ENCODE data around the gene XPO6.

Gene XPO6

GRCh38 chr16:28187595-28188004 lies 24.2 kb downstream of the XPO6 start:
- DNase-seq (ENCODE audit: extremely low spot score) = no peak
- ChIA-PET CTCF (no interaction called here), POLR2A (no interaction called here)
- TF ChIP-seq ZNF384 (IDR thresholded peaks at IDR 0.05) = no peak
- TF ChIP-seq ARNT (IDR thresholded peaks at IDR 0.05) = no peak
- no peak for TF ChIP-seq HDGF (IDR thresholded peaks at IDR 0.05; ENCODE audit: borderline replicate concordance)
- TF ChIP-seq TARDBP (IDR thresholded peaks at IDR 0.05) = no peak
- no peak for TF ChIP-seq PKNOX1 (IDR thresholded peaks at IDR 0.05)
- no peak for TF ChIP-seq ELF4 (IDR thresholded peaks at IDR 0.05)
- no peak for TF ChIP-seq CTBP1 (IDR thresholded peaks at IDR 0.05; ENCODE audit: borderline replicate concordance)
- no peak for TF ChIP-seq FOXM1 (IDR thresholded peaks at IDR 0.05; ENCODE audit: borderline replicate concordance)

- POLR2A ChIA-PET = no interaction called here
Measured at GRCh38 chr16:28186752-28187151, 25.0 kb downstream of the XPO6 start.

GRCh38 chr16:28185696-28186095 lies 26.1 kb downstream of the XPO6 start:
- DNase-seq (ENCODE audit: extremely low spot score) = no peak
- POLR2A ChIA-PET = no interaction called here
- no peak for TF ChIP-seq CTBP1 (IDR thresholded peaks at IDR 0.05; ENCODE audit: borderline replicate concordance)
- TF ChIP-seq ZNF384 (IDR thresholded peaks at IDR 0.05) = no peak
- no peak for TF ChIP-seq LEF1 (IDR thresholded peaks at IDR 0.05; ENCODE audit: borderline replicate concordance)
- no peak for TF ChIP-seq FOXA1 (IDR thresholded peaks at IDR 0.05)
- no peak for TF ChIP-seq FOXM1 (IDR thresholded peaks at IDR 0.05; ENCODE audit: borderline replicate concordance)
- TF ChIP-seq ELF4 (IDR thresholded peaks at IDR 0.05) = no peak
- TF ChIP-seq PKNOX1 (IDR thresholded peaks at IDR 0.05) = no peak
- no peak for TF ChIP-seq BHLHE40 (IDR thresholded peaks at IDR 0.05; ENCODE audit: borderline replicate concordance)
- TF ChIP-seq L3MBTL2 (conservative IDR thresholded peaks at IDR 0.05) = no peak
- TF ChIP-seq NFRKB (IDR thresholded peaks at IDR 0.05) = no peak
- TF ChIP-seq HDGF (IDR thresholded peaks at IDR 0.05; ENCODE audit: borderline replicate concordance) = no peak
- no peak for TF ChIP-seq SUZ12 (IDR thresholded peaks at IDR 0.05)
- TF ChIP-seq ARNT (IDR thresholded peaks at IDR 0.05) = no peak
- no peak for TF ChIP-seq SP1 (IDR thresholded peaks at IDR 0.05)
- no peak for TF ChIP-seq FOXK2 (IDR thresholded peaks at IDR 0.05)
- no peak for TF ChIP-seq TARDBP (IDR thresholded peaks at IDR 0.05)
- CTCF ChIA-PET = no interaction called here

More at GRCh38 chr16:28186752-28187151, 25.0 kb downstream of the XPO6 start:
- DNase-seq (ENCODE audit: extremely low spot score) = no peak
- CTCF ChIA-PET = no interaction called here
- TF ChIP-seq SP1 (IDR thresholded peaks at IDR 0.05) = no peak
- TF ChIP-seq FOXK2 (IDR thresholded peaks at IDR 0.05) = no peak
- no peak for TF ChIP-seq HDGF (IDR thresholded peaks at IDR 0.05; ENCODE audit: borderline replicate concordance)
- no peak for TF ChIP-seq NFRKB (IDR thresholded peaks at IDR 0.05)
- no peak for TF ChIP-seq ZNF384 (IDR thresholded peaks at IDR 0.05)
- no peak for TF ChIP-seq TARDBP (IDR thresholded peaks at IDR 0.05)
- TF ChIP-seq LEF1 (IDR thresholded peaks at IDR 0.05; ENCODE audit: borderline replicate concordance) = no peak
- TF ChIP-seq L3MBTL2 (conservative IDR thresholded peaks at IDR 0.05) = no peak
- TF ChIP-seq ELF4 (IDR thresholded peaks at IDR 0.05) = no peak
- no peak for TF ChIP-seq FOXM1 (IDR thresholded peaks at IDR 0.05; ENCODE audit: borderline replicate concordance)
- no peak for TF ChIP-seq CTBP1 (IDR thresholded peaks at IDR 0.05; ENCODE audit: borderline replicate concordance)
- TF ChIP-seq BHLHE40 (IDR thresholded peaks at IDR 0.05; ENCODE audit: borderline replicate concordance) = no peak

GRCh38 chr16:28184625-28185024 lies 27.1 kb downstream of the XPO6 start:
- POLR2A ChIA-PET = no interaction called here

GRCh38 chr16:28183930-28184329 lies 27.8 kb downstream of the XPO6 start:
- TF ChIP-seq CTBP1 (IDR thresholded peaks at IDR 0.05; ENCODE audit: borderline replicate concordance) (no peak), TARDBP (IDR thresholded peaks at IDR 0.05) (no peak), PKNOX1 (IDR thresholded peaks at IDR 0.05) (no peak), BHLHE40 (IDR thresholded peaks at IDR 0.05; ENCODE audit: borderline replicate concordance) (no peak), SUZ12 (IDR thresholded peaks at IDR 0.05) (no peak), FOXA1 (IDR thresholded peaks at IDR 0.05) (no peak), ELF4 (IDR thresholded peaks at IDR 0.05) (no peak), ZNF384 (IDR thresholded peaks at IDR 0.05) (no peak), HDGF (IDR thresholded peaks at IDR 0.05; ENCODE audit: borderline replicate concordance) (no peak), L3MBTL2 (conservative IDR thresholded peaks at IDR 0.05) (no peak), FOXM1 (IDR thresholded peaks at IDR 0.05; ENCODE audit: borderline replicate concordance) (no peak), NFRKB (IDR thresholded peaks at IDR 0.05) (no peak), FOXK2 (IDR thresholded peaks at IDR 0.05) (no peak), SP1 (IDR thresholded peaks at IDR 0.05) (no peak), ARNT (IDR thresholded peaks at IDR 0.05) (no peak), LEF1 (IDR thresholded peaks at IDR 0.05; ENCODE audit: borderline replicate concordance) (no peak)
- DNase-seq (ENCODE audit: extremely low spot score) = no peak
- CTCF ChIA-PET = no interaction called here
- POLR2A ChIA-PET = no interaction called here

More at GRCh38 chr16:28184625-28185024, 27.1 kb downstream of the XPO6 start:
- CTCF ChIA-PET = no interaction called here
- no peak for TF ChIP-seq FOXK2 (IDR thresholded peaks at IDR 0.05)
- no peak for TF ChIP-seq ARNT (IDR thresholded peaks at IDR 0.05)
- TF ChIP-seq ZNF384 (IDR thresholded peaks at IDR 0.05) = no peak
- TF ChIP-seq PKNOX1 (IDR thresholded peaks at IDR 0.05) = no peak
- TF ChIP-seq FOXA1 (IDR thresholded peaks at IDR 0.05) = no peak
- no peak for TF ChIP-seq SP1 (IDR thresholded peaks at IDR 0.05)
- TF ChIP-seq SUZ12 (IDR thresholded peaks at IDR 0.05) = no peak
- TF ChIP-seq CTBP1 (IDR thresholded peaks at IDR 0.05; ENCODE audit: borderline replicate concordance) = no peak
- TF ChIP-seq ELF4 (IDR thresholded peaks at IDR 0.05) = no peak
- no peak for TF ChIP-seq HDGF (IDR thresholded peaks at IDR 0.05; ENCODE audit: borderline replicate concordance)
- no peak for TF ChIP-seq BHLHE40 (IDR thresholded peaks at IDR 0.05; ENCODE audit: borderline replicate concordance)
- no peak for TF ChIP-seq LEF1 (IDR thresholded peaks at IDR 0.05; ENCODE audit: borderline replicate concordance)
- TF ChIP-seq TARDBP (IDR thresholded peaks at IDR 0.05) = no peak
- no peak for DNase-seq (ENCODE audit: extremely low spot score)

Measured in HEK293T (cell line).